Neural cell (in vitro differentiated cells): Measurements from ENCODE around the gene NPSR1. TPM values are rescaled to one million over a fixed set of nuclear protein-coding genes. Genes with fewer than 3 reads are reported as not detected.

Source experiments
- H2AFZ ChIP-seq: fragments of 200-600, 300-800 bp; sonication (generic), shearing (Covaris generic); 2 replicates; pipeline ENCODE4 v1.6.0; 2014; ENCODE audit warnings: low read depth, mild to moderate bottlenecking, antibody characterized with exemption, low read length, moderate library complexity
- H3F3A ChIP-seq: fragments of 200-600 bp; shearing (Covaris generic); 2 replicates; pipeline ENCODE4 v1.6.1; 2016; ENCODE audit warnings: mild to moderate bottlenecking, moderate library complexity, mixed read lengths, antibody characterized with exemption, low read length; ENCODE audit not compliant: insufficient read depth, poor library complexity, severe bottlenecking
- H3K27ac ChIP-seq: fragments of 200-600, 300-800 bp; sonication (generic), shearing (Covaris generic); 2 replicates; pipeline ENCODE4 v1.5.1; 2014; ENCODE audit warnings: mild to moderate bottlenecking, low read length, moderate library complexity
- H3K27me3 ChIP-seq: fragments of 300-800, 200-600 bp; sonication (generic), shearing (Covaris generic); 2 replicates; pipeline ENCODE4 v1.6.0; 2014; ENCODE audit warnings: mild to moderate bottlenecking, low read depth, low read length, moderate library complexity; ENCODE audit not compliant: insufficient read depth
- H3K36me3 ChIP-seq: fragments of 300-800, 200-600 bp; sonication (generic), shearing (Covaris generic); 2 replicates; pipeline ENCODE4 v1.5.1; 2014; ENCODE audit warnings: mild to moderate bottlenecking, antibody characterized with exemption, low read length, moderate library complexity; ENCODE audit not compliant: insufficient read depth
- H3K4me2 ChIP-seq: fragments of 300-800, 200-600 bp; sonication (generic), shearing (Covaris generic); 2 replicates; pipeline ENCODE4 v1.6.0; 2014; ENCODE audit warnings: mild to moderate bottlenecking, low read length
- H3K4me3 ChIP-seq: fragments of 300-800, 200-600 bp; sonication (generic), shearing (Covaris generic); 2 replicates; pipeline ENCODE4 v1.5.1; 2014; ENCODE audit warnings: mild to moderate bottlenecking, low read length, moderate library complexity
- H3K79me2 ChIP-seq: fragments of 200-600 bp; shearing (Covaris generic); replicated peaks from 2 replicates; pipeline ENCODE4 v1.6.0; 2014; ENCODE audit warnings: mild to moderate bottlenecking, low read length, moderate library complexity; ENCODE audit not compliant: insufficient read depth
- H3K9ac ChIP-seq: fragments of 300-800, 200-600 bp; sonication (generic), shearing (Covaris generic); 2 replicates; pipeline ENCODE4 v1.6.1; 2016; ENCODE audit warnings: mild to moderate bottlenecking, low read length, mixed read lengths
- H3K9me2 ChIP-seq: fragments of 200-600 bp; shearing (Covaris generic); 2 replicates; pipeline ENCODE4 v1.6.1; 2016; ENCODE audit warnings: mild to moderate bottlenecking, low read length, mixed read lengths; ENCODE audit not compliant: insufficient read depth
- H3K9me3 ChIP-seq: fragments of 200-600, 300-800 bp; sonication (generic), shearing (Covaris generic); 2 replicates; pipeline ENCODE4 v1.6.1; 2016; ENCODE audit warnings: mild to moderate bottlenecking, mixed run types, low read length, moderate library complexity, mixed read lengths
- H4K20me1 ChIP-seq: fragments of 200-600 bp; shearing (Covaris generic); 2 replicates; pipeline ENCODE4 v1.6.1; 2016; ENCODE audit warnings: mild to moderate bottlenecking, mixed run types; ENCODE audit not compliant: insufficient read depth
- EP300 ChIP-seq: fragments of 450-650 bp; conservative IDR thresholded peaks from 2 replicates; pipeline ENCODE4 v1.6.1; 2014; ENCODE audit warnings: antibody characterized with exemption, mild to moderate bottlenecking, moderate library complexity; ENCODE audit not compliant: poor library complexity, severe bottlenecking
- EZH2 ChIP-seq: fragments of 200-600, 300-800 bp; shearing (Covaris generic), sonication (generic); IDR thresholded peaks from 2 replicates; pipeline ENCODE4 v1.6.1; 2014; ENCODE audit warnings: antibody characterized with exemption, low read length, borderline replicate concordance, mild to moderate bottlenecking; ENCODE audit not compliant: insufficient read depth, poor library complexity, severe bottlenecking
- MXI1 ChIP-seq: fragments of 450-650 bp; conservative IDR thresholded peaks from 2 replicates; pipeline ENCODE4 v1.6.1; 2014; ENCODE audit warnings: antibody characterized with exemption, mild to moderate bottlenecking; ENCODE audit not compliant: poor library complexity, severe bottlenecking
- POLR2AphosphoS5 ChIP-seq: IDR thresholded peaks from 2 replicates; pipeline ENCODE4 v1.6.1; 2012
- RAD21 ChIP-seq: fragments of 450-650 bp; conservative IDR thresholded peaks from 2 replicates; pipeline ENCODE4 v1.6.1; 2014; ENCODE audit warnings: antibody characterized with exemption, mild to moderate bottlenecking, moderate library complexity
- REST ChIP-seq: IDR thresholded peaks from 2 replicates; pipeline ENCODE4 v1.6.1; 2012; ENCODE audit warnings: borderline replicate concordance
- SMC3 ChIP-seq: fragments of 450-650 bp; conservative IDR thresholded peaks from 2 replicates; pipeline ENCODE4 v1.6.1; 2014; ENCODE audit warnings: antibody characterized with exemption, mild to moderate bottlenecking, moderate library complexity; ENCODE audit not compliant: poor library complexity
- TAF1 ChIP-seq: IDR thresholded peaks from 2 replicates; pipeline ENCODE4 v1.6.1; 2012; ENCODE audit warnings: low read depth
- polyA plus RNA-seq: library from polyadenylated mRNA; depleted of rRNA; stranded (reverse); fragments of >200 nt; gene quantifications from 2 replicates; pipeline ENCODE4 v1.2.3, GENCODE V29; 2014
- TF ChIP-seq, protein P1 (sequence below): fragments of 450-650 bp; IDR thresholded peaks from 2 replicates; pipeline ENCODE4 v1.5.1; 2014; ENCODE audit warnings: antibody characterized with exemption, mild to moderate bottlenecking, moderate library complexity; ENCODE audit not compliant: poor library complexity, severe bottlenecking

NPSR1 gene
- polyA plus RNA-seq, 1 donor from 2014 or later: not detected

GRCh38 chr7:34844936-34845665 lies 187.1 kb downstream of the NPSR1 start:
- no peak overlapping the region for H3K4me2 ChIP-seq
- no peaks in the 10 kb centered on the region for H3K36me3 ChIP-seq
- H3K9me3 ChIP-seq: no peaks in the 10 kb centered on the region
- no peak overlapping the region for H3K9ac ChIP-seq
- no peaks in the 10 kb centered on the region for H3F3A ChIP-seq
- TF ChIP-seq EZH2 (no peak), MXI1 (no peak), SMC3 (no peak), POLR2AphosphoS5 (no peak), TAF1 (no peak), REST (no peak), EP300 (no peak), RAD21 (no peak)
- TF ChIP-seq, protein P1, sequence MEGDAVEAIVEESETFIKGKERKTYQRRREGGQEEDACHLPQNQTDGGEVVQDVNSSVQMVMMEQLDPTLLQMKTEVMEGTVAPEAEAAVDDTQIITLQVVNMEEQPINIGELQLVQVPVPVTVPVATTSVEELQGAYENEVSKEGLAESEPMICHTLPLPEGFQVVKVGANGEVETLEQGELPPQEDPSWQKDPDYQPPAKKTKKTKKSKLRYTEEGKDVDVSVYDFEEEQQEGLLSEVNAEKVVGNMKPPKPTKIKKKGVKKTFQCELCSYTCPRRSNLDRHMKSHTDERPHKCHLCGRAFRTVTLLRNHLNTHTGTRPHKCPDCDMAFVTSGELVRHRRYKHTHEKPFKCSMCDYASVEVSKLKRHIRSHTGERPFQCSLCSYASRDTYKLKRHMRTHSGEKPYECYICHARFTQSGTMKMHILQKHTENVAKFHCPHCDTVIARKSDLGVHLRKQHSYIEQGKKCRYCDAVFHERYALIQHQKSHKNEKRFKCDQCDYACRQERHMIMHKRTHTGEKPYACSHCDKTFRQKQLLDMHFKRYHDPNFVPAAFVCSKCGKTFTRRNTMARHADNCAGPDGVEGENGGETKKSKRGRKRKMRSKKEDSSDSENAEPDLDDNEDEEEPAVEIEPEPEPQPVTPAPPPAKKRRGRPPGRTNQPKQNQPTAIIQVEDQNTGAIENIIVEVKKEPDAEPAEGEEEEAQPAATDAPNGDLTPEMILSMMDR: no peak
- H3K9me2 ChIP-seq: no peaks in the 10 kb centered on the region
- H2AFZ ChIP-seq: no peak overlapping the region
- H3K79me2 ChIP-seq: no peaks in the 10 kb centered on the region
- no peaks in the 10 kb centered on the region for H3K27me3 ChIP-seq
- H3K27ac ChIP-seq: no peak overlapping the region
- H4K20me1 ChIP-seq: no peaks in the 10 kb centered on the region
- H3K4me3 ChIP-seq: no peak overlapping the region

DNA sequence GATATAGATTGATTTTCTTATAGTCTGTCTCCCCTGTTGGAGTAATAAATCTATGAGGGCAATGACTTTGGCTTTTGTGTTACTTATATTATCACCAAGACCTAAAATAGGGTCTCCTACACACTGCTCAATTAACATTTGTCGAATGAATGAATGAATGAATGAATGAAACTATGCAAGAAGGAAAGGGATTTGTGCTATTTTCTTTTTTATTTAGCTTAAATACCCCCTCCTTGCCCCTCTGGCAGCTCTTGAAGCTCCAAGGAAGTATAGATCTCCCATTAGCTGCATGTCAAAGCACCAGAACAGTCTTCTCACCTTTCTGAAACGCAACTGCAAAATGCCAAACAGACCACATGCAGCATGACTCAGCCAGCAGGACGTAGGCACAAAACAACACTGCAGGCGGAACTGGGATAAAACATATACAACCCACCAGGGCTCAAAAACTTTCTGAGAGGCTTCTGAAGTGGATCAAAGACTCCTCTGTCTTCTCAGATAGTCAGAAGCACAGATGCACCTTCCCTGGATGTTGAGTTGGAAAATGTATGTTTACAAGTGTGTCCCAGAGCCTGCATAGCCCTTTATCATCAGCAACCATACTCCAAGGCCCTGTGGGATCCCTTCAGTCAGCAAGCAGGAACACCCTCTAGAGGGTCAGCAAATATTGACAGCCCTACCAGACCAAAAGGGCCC lies 187.8 kb downstream of the NPSR1 start:
- no peak overlapping the region for H3K4me2 ChIP-seq
- no peaks in the 10 kb centered on the region for H3K9me2 ChIP-seq
- H3K79me2 ChIP-seq: no peaks in the 10 kb centered on the region
- no peak overlapping the region for H3K9ac ChIP-seq
- no peak overlapping the region for H3K4me3 ChIP-seq
- no peaks in the 10 kb centered on the region for H3K27me3 ChIP-seq
- H3K9me3 ChIP-seq: no peaks in the 10 kb centered on the region
- TF ChIP-seq, protein P1: no peak
- TF ChIP-seq TAF1 (no peak), REST (no peak), EZH2 (no peak), RAD21 (no peak), EP300 (no peak), MXI1 (no peak), SMC3 (no peak), POLR2AphosphoS5 (no peak)
- H3F3A ChIP-seq: no peaks in the 10 kb centered on the region
- no peaks in the 10 kb centered on the region for H3K36me3 ChIP-seq
- H2AFZ ChIP-seq: no peak overlapping the region
- H3K27ac ChIP-seq: no peak overlapping the region
- no peaks in the 10 kb centered on the region for H4K20me1 ChIP-seq
